ENCODE data around the gene DMD.
A peak's percentile ranks its signal among the peaks of the same experiment; 100 is the strongest.

The DMD gene

DNA sequence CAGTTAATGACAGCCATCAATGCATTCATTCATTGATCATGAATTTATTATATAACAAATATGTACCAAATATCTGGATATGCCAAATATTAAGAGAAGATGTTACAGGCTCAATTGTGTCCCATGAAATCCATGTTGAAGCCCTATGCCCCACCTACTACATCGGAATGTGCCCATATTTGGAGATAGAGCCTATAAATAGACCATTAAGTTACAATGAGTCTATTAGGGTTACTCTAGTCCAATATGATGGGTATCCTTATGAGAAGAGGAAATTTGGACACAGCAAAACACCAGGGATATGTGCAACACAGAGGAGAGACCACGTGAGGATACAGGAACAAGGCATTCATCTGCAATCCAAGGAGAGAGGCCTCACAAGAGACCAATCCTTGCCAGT is 634.5 kb downstream of the DMD start:
- no peak for DNase-seq (ENCODE audit: low read depth in 2 of 2)
- H3K4me3 ChIP-seq (replicated peaks in 1 of 2; ENCODE audit: low read depth in 2 of 2, low read length in 2 of 2) = no peak overlapping the region
- TF ChIP-seq CTCF (IDR thresholded peaks at IDR 0.05; ENCODE audit: low read depth, low read length) = no peak

DNA sequence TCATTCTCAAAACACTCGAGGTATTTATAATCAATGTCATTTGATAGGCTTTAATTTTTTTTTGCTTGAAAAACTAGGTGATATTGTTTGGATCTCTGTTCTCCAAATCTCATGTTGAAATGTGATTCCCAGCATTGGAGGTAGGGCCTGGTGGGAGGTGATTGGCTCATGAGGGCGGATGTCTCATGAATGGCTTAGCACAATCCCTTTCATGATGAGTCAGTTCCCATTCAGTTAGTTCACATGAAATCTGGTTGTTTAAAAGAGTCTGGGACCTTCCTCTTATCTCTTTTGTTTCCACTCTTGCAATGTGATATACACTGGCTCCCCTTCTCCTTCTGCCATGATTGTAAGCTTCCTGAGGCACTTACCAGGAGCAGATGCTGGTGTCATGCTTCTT is 638.7 kb downstream of the DMD start:
- no peak for TF ChIP-seq CTCF (IDR thresholded peaks at IDR 0.05; ENCODE audit: low read depth, low read length)
- peak in 1 of 2 donors; percentile 45 for DNase-seq (ENCODE audit: low read depth in 2 of 2)
- H3K4me3 ChIP-seq (replicated peaks in 1 of 2; ENCODE audit: low read depth in 2 of 2, low read length in 2 of 2) = no peak overlapping the region

DNA sequence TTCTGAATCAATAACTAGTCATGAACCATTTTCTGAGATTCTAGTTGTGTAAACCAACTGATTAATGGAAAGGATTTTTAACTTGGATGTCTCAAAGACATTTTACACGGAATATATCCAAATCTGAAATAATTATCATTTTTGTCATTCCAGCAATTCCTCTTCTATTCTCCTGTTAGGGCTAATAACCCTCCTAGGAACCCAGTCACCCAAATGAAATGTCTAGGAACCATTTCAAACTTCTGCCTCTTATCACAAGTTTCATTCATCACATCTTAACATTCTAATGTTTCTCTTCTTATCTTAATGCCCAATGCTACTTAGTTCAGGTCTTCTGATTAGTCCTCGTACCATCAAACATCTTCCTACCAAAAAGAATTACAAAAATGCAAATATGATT is 639.8 kb downstream of the DMD start:
- DNase-seq (ENCODE audit: low read depth in 2 of 2) = peak in 1 of 2 donors; percentile 5
- no peak for TF ChIP-seq CTCF (IDR thresholded peaks at IDR 0.05; ENCODE audit: low read depth, low read length)
- H3K4me3 ChIP-seq (replicated peaks in 1 of 2; ENCODE audit: low read depth in 2 of 2, low read length in 2 of 2) = no peak overlapping the region

- no peak for TF ChIP-seq CTCF (IDR thresholded peaks at IDR 0.05; ENCODE audit: low read depth, low read length)
- no peak for DNase-seq (ENCODE audit: low read depth in 2 of 2)
- no peak overlapping the region for H3K4me3 ChIP-seq (replicated peaks in 1 of 2; ENCODE audit: low read depth in 2 of 2, low read length in 2 of 2)
Observed at GRCh38 chrX:32562261-32562660, 649.1 kb downstream of the DMD start.

GRCh38 chrX:32545101-32545500 is 666.2 kb downstream of the DMD start:
- DNase-seq (ENCODE audit: low read depth in 2 of 2) = no peak
- no peak for TF ChIP-seq CTCF (IDR thresholded peaks at IDR 0.05; ENCODE audit: low read depth, low read length)
- H3K4me3 ChIP-seq (replicated peaks in 1 of 2; ENCODE audit: low read depth in 2 of 2, low read length in 2 of 2) = no peak overlapping the region

DNA sequence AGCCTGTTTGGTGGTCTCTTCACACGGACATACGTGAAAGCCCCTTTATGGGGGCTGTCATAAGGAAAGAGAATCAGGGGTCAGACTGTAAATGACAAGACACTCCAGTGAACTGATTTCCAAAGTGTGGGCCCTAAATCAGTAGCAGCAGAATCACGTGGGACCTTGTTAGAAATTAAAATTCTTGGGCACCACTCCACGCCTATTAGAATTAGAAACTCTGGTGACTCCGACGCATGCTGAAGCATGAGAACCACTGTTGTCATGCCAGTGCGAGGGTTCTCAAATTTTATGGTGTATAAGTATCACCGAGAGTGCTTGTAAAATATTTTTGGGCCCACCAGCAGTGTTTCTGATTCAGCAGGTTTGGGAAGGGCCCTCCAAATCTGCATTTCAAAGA is 672.8 kb downstream of the DMD start:
- no peak for TF ChIP-seq CTCF (IDR thresholded peaks at IDR 0.05; ENCODE audit: low read depth, low read length)
- H3K4me3 ChIP-seq (replicated peaks in 1 of 2; ENCODE audit: low read depth in 2 of 2, low read length in 2 of 2) = no peak overlapping the region
- no peak for DNase-seq (ENCODE audit: low read depth in 2 of 2)

GRCh38 chrX:32533848-32534247 is 677.5 kb downstream of the DMD start:
- TF ChIP-seq CTCF (IDR thresholded peaks at IDR 0.05; ENCODE audit: low read depth, low read length) = no peak
- no peak for DNase-seq (ENCODE audit: low read depth in 2 of 2)
- H3K4me3 ChIP-seq (replicated peaks in 1 of 2; ENCODE audit: low read depth in 2 of 2, low read length in 2 of 2) = no peak overlapping the region
